Measurements from ENCODE around the gene NTS.

Gene NTS

GRCh38 chr12:85923767-85924331 lies 49.8 kb downstream of the NTS start:
- no peak for DNase-seq

- DNase-seq = no peak
Observed at GRCh38 chr12:85927166-85927565, 53.1 kb downstream of the NTS start.
